AG08395 (cell line): Measurements from ENCODE around the gene FCAR.
"Not testable (repeated sequence)": the region's sequence is repeated elsewhere in the genome, so short reads cannot be mapped to it uniquely, and the experiment has no call there.

ENCODE experiments used
- DNase-seq: peaks from one replicate; pipeline ENCODE4 v3.0.0; 2012; ENCODE audit warnings: mixed read lengths, low spot score

Gene FCAR

GRCh38 chr19:54894106-54894505 lies 20.1 kb downstream of the FCAR start:
- DNase-seq = not testable (repeated sequence)

GRCh38 chr19:54896036-54896435 lies 22.0 kb downstream of the FCAR start:
- no peak for DNase-seq

- not testable (repeated sequence) for DNase-seq
Measured at GRCh38 chr19:54898685-54899084, 24.6 kb downstream of the FCAR start.

- DNase-seq = not testable (repeated sequence)
Measured at GRCh38 chr19:54899646-54900045, 25.6 kb downstream of the FCAR start.

- DNase-seq = not testable (repeated sequence)
Measured at GRCh38 chr19:54901153-54901552, 27.1 kb downstream of the FCAR start.

- no peak for DNase-seq
Measured at GRCh38 chr19:54902061-54902460, 28.0 kb downstream of the FCAR start.

GRCh38 chr19:54903303-54903702 lies 29.3 kb downstream of the FCAR start:
- DNase-seq = no peak

- DNase-seq = not testable (repeated sequence)
Measured at GRCh38 chr19:54904261-54904660, 30.2 kb downstream of the FCAR start.

- DNase-seq = no peak
Measured at GRCh38 chr19:54905421-54905802, 31.4 kb downstream of the FCAR start.

- DNase-seq = no peak
Measured at GRCh38 chr19:54905803-54906511, 31.9 kb downstream of the FCAR start, which contains the start of gene NCR1. NCR1 (plus strand) TSS chr19:54906148; CDS start chr19:54906188, 40 bp downstream.

GRCh38 chr19:54906819-54907218 lies 32.8 kb downstream of the FCAR start:
- DNase-seq = no peak

GRCh38 chr19:54907899-54908298 lies 33.9 kb downstream of the FCAR start:
- DNase-seq = not testable (repeated sequence)

- DNase-seq = no peak
Measured at GRCh38 chr19:54916822-54917221, 42.8 kb downstream of the FCAR start.

GRCh38 chr19:54918499-54918898 lies 44.5 kb downstream of the FCAR start:
- no peak for DNase-seq

GRCh38 chr19:54919646-54920563 lies 45.9 kb downstream of the FCAR start:
- not testable (repeated sequence) for DNase-seq

GRCh38 chr19:54921082-54921481 lies 47.0 kb downstream of the FCAR start:
- no peak for DNase-seq

- no peak for DNase-seq
Measured at GRCh38 chr19:54923276-54923675, 49.2 kb downstream of the FCAR start.

- no peak for DNase-seq
Measured at GRCh38 chr19:54928299-54928698, 54.3 kb downstream of the FCAR start.

- DNase-seq = no peak
Measured at GRCh38 chr19:54937926-54938325, 63.9 kb downstream of the FCAR start.

- no peak for DNase-seq
Measured at GRCh38 chr19:54938906-54939305, 64.9 kb downstream of the FCAR start.

- DNase-seq = not testable (repeated sequence)
Measured at GRCh38 chr19:54939538-54939937, 65.5 kb downstream of the FCAR start.
